K562 (cell line): ENCODE data around the gene ADORA3. TPM values are rescaled to one million over a fixed set of nuclear protein-coding genes. Genes with fewer than 3 reads are reported as not detected.

ENCODE experiments used
- CBX3 ChIP-seq, 2 experiments: IDR thresholded peaks; 1 replicate in 1 of 2; 2 replicates in 1 of 2; pipeline ENCODE4 v1.6.1; 2012; ENCODE audit warnings: inconsistent platforms in 2 of 2, low read length in 2 of 2, borderline replicate concordance in 1 of 2, control low read depth in 1 of 2
- CCAR2 ChIP-seq: fragments of 200-400 bp; formaldehyde crosslinking; IDR thresholded peaks from 2 replicates; pipeline ENCODE4 v1.6.1; 2017; ENCODE audit warnings: mild to moderate bottlenecking, low read depth, low read length
- CEBPG ChIP-seq, 3 experiments: fragments of 200-800 bp in 1 of 3; sonication (Bioruptor generic) in 1 of 3; sonication (generic) in 1 of 3; formaldehyde crosslinking in 1 of 3; IDR thresholded peaks in 2 of 3; conservative IDR thresholded peaks in 1 of 3; 2 replicates each; pipeline versions ENCODE4 v1.6.1 to v1.8.0; 2016 to 2022; ENCODE audit warnings: missing compliant biosample characterization in 2 of 3, missing genetic modification characterization in 2 of 3, mild to moderate bottlenecking in 1 of 3, missing genetic modification reagents in 1 of 3
- CHD4 ChIP-seq: fragments of 200-600 bp; sonication (generic); IDR thresholded peaks from 3 replicates; pipeline ENCODE4 v1.6.1; 2012; ENCODE audit warnings: low read depth, mild to moderate bottlenecking, mixed read lengths, low read length, inconsistent platforms; ENCODE audit not compliant: insufficient read depth, insufficient replicate concordance, poor library complexity, severe bottlenecking
- ILF3 ChIP-seq: fragments of 450-650 bp; IDR thresholded peaks from 2 replicates; pipeline ENCODE4 v1.6.1; 2018; ENCODE audit warnings: antibody characterized with exemption, mild to moderate bottlenecking, moderate library complexity, borderline replicate concordance
- JUN ChIP-seq, 2 experiments: sonication (generic) in 1 of 2; formaldehyde crosslinking in 1 of 2; IDR thresholded peaks; 2 replicates each; pipeline versions ENCODE4 v1.6.1 to v1.8.0; 2012 to 2022; ENCODE audit warnings: borderline replicate concordance in 2 of 2, mild to moderate bottlenecking in 2 of 2, improper control_type of control experiment in 1 of 2, low read depth in 1 of 2, low read length in 1 of 2, missing genetic modification reagents in 1 of 2
- MCM2 ChIP-seq: fragments of 450-650 bp; IDR thresholded peaks from 2 replicates; pipeline ENCODE4 v1.6.1; 2017; ENCODE audit warnings: low read depth, mild to moderate bottlenecking
- MED1 ChIP-seq: sonication (generic); formaldehyde crosslinking; IDR thresholded peaks from 2 replicates; pipeline ENCODE4 v1.8.1; 2023; ENCODE audit warnings: missing genetic modification reagents, borderline replicate concordance
- NCOA1 ChIP-seq: fragments of 450-650 bp; IDR thresholded peaks from 2 replicates; pipeline ENCODE4 v1.6.1; 2016; ENCODE audit warnings: low read depth
- NFYB ChIP-seq: IDR thresholded peaks from 2 replicates; pipeline ENCODE4 v1.6.1; 2011; ENCODE audit warnings: mild to moderate bottlenecking, moderate library complexity; ENCODE audit not compliant: insufficient read length; ENCODE audit errors: extremely low read depth
- PHF20 ChIP-seq: fragments of 450-650 bp; IDR thresholded peaks from 2 replicates; pipeline ENCODE4 v1.6.1; 2018; ENCODE audit not compliant: partially characterized antibody
- TEAD1 ChIP-seq, 2 experiments: fragments of 450-650 bp in 1 of 2; sonication (generic) in 1 of 2; formaldehyde crosslinking; IDR thresholded peaks; 2 replicates each; pipeline versions ENCODE4 v1.4.0 to v1.8.0; 2020 to 2022; ENCODE audit warnings: mild to moderate bottlenecking in 2 of 2, missing genetic modification reagents in 1 of 2
- TEAD2 ChIP-seq: fragments of 450-650 bp; IDR thresholded peaks from 2 replicates; pipeline ENCODE4 v1.6.1; 2016; ENCODE audit warnings: missing genetic modification characterization, control low read depth, missing compliant biosample characterization
- XRCC5 ChIP-seq: fragments of 200-400 bp; formaldehyde crosslinking; IDR thresholded peaks from 2 replicates; pipeline ENCODE4 v1.6.1; 2017; ENCODE audit warnings: low read depth, mild to moderate bottlenecking, low read length
- ZBTB1 ChIP-seq: sonication (generic); formaldehyde crosslinking; IDR thresholded peaks from 2 replicates; pipeline ENCODE4 v1.8.1; 2023; ENCODE audit warnings: missing genetic modification reagents, low read depth, mild to moderate bottlenecking, borderline replicate concordance
- ZC3H8 ChIP-seq: fragments of 450-650 bp; IDR thresholded peaks from 2 replicates; pipeline ENCODE4 v1.6.1; 2017
- ZNF717 ChIP-seq: fragments of 250-450 bp; sonication (Bioruptor Pico); IDR thresholded peaks from 2 replicates; pipeline ENCODE4 v1.5.0; 2021
- polyA plus RNA-seq, 8 experiments: library from polyadenylated mRNA; depleted of rRNA in 4 of 8; stranded (reverse) in 5 of 8; unstranded in 3 of 8; fragments of >200 nt; fragmentation: Nextera tagmentation in 2 of 8; fragmentation: Illumina TruSeq in 1 of 8; extraction: Ambion mirVana in 2 of 8; extraction: Trizol in 1 of 8; gene quantifications; 2 replicates each; pipeline versions ENCODE4 v1.2.1 to v1.2.3, GENCODE V29; 2011 to 2014; ENCODE audit warnings: inconsistent platforms in 1 of 8, missing spikeins in 1 of 8
- total RNA-seq, 7 experiments: library from RNA; depleted of rRNA in 6 of 7; stranded (reverse); fragments of >200 nt in 6 of 7; fragmentation: Illumina TruSeq in 2 of 7; extraction: Trizol in 2 of 7; gene quantifications; 2 replicates each; pipeline versions ENCODE4 v1.2.1 to v1.2.3, GENCODE V29; 2011 to 2021; ENCODE audit warnings: low replicate concordance in 1 of 7
- TF ChIP-seq, protein P1 (sequence below): IDR thresholded peaks from 2 replicates; pipeline ENCODE4 v1.6.1; 2011; ENCODE audit not compliant: insufficient read length; ENCODE audit errors: extremely low read depth
- TF ChIP-seq, protein P2 (sequence below): fragments of 450-650 bp; conservative IDR thresholded peaks from 2 replicates; pipeline ENCODE4 v1.6.1; 2016; ENCODE audit warnings: missing genetic modification characterization, low read depth, mild to moderate bottlenecking, missing compliant biosample characterization, moderate library complexity
- TF ChIP-seq, protein P3 (sequence below): IDR thresholded peaks from 3 replicates; pipeline ENCODE4 v1.6.1; 2011; ENCODE audit warnings: borderline replicate concordance, mild to moderate bottlenecking, moderate library complexity; ENCODE audit not compliant: insufficient read length; ENCODE audit errors: extremely low read depth
- TF ChIP-seq, protein P4 (sequence below), 3 experiments: IDR thresholded peaks in 2 of 3; conservative IDR thresholded peaks in 1 of 3; 2 replicates each; pipeline ENCODE4 v1.5.1; 2011 to 2012; ENCODE audit warnings: low read length in 3 of 3, mild to moderate bottlenecking in 3 of 3, control low read depth in 2 of 3, improper control_type of control experiment in 1 of 3, inconsistent platforms in 1 of 3, low read depth in 1 of 3, mixed read lengths in 1 of 3, moderate library complexity in 1 of 3; ENCODE audit not compliant: insufficient read depth in 2 of 3

The ADORA3 gene
- total and polyA plus RNA-seq, 9 of the 15 experiments (the other 6 are each of a cell fraction or from before 2014, with no cell fraction given), result 0.09 to 0.35 (median 0.16) TPM; not detected in 3

DNA sequence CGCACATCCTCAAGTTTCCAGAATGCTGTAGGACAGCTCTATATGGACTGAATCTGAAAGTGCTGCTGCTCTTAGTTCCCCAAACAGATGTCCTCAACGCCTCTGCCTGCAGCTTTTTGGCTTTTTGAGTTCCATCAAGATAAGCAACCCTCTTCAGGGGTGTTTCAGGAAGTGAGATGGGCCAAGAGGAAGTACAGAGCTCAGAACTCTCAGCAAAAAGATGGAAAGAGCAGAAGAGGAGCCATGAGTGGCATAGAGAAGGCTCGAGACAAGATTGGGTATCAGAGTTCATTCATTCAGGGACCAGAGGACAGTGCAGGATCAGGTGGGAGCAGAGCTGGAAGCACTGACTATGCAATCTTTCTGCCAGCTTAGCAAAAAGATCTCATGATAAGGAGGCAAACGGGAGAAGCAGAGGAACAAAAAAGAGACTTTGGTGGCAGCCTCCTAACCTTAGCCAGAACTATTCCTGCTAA lies at the start of gene ADORA3, which contains the start of gene TMIGD3 (continued):
- TF ChIP-seq ZNF717 (CRISPR knock-in tag) (no peak), TEAD1 (CRISPR knock-in tag; IDR thresholded peaks at IDR 0.05) (peak in 1 of 2 experiments; percentile 84; a peak in 2 of 4 replicates), MED1 (CRISPR knock-in tag) (no peak), ILF3 (no peak), CCAR2 (no peak), PHF20 (no peak), CHD4 (peak; percentile 61), XRCC5 (no peak), CBX3 (IDR thresholded peaks at IDR 0.05; ENCODE audit: borderline replicate concordance in 1 of 2, low read length in 2 of 2) (no peak), ZBTB1 (CRISPR knock-in tag) (no peak), JUN (IDR thresholded peaks at IDR 0.05; ENCODE audit: borderline replicate concordance, low read depth, low read length) (no peak), JUN (CRISPR knock-in tag; IDR thresholded peaks at IDR 0.05; ENCODE audit: borderline replicate concordance) (no peak), MCM2 (no peak), CEBPG (CRISPR knock-in tag; IDR thresholded peaks at IDR 0.05) (no peak), CEBPG (tag; conservative IDR thresholded peaks at IDR 0.05 in 1 of 2, IDR thresholded peaks at IDR 0.05 in 1 of 2) (peak; percentile 87 to 97), NFYB (no peak), NCOA1 (no peak), TEAD2 (tag) (no peak), ZC3H8 (no peak)
- TF ChIP-seq, protein P1, sequence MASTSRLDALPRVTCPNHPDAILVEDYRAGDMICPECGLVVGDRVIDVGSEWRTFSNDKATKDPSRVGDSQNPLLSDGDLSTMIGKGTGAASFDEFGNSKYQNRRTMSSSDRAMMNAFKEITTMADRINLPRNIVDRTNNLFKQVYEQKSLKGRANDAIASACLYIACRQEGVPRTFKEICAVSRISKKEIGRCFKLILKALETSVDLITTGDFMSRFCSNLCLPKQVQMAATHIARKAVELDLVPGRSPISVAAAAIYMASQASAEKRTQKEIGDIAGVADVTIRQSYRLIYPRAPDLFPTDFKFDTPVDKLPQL, result no peak
- TF ChIP-seq, protein P2, sequence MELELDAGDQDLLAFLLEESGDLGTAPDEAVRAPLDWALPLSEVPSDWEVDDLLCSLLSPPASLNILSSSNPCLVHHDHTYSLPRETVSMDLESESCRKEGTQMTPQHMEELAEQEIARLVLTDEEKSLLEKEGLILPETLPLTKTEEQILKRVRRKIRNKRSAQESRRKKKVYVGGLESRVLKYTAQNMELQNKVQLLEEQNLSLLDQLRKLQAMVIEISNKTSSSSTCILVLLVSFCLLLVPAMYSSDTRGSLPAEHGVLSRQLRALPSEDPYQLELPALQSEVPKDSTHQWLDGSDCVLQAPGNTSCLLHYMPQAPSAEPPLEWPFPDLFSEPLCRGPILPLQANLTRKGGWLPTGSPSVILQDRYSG, result peak; percentile 55; the same call in 1 of the 2 replicates
- TF ChIP-seq, protein P3, sequence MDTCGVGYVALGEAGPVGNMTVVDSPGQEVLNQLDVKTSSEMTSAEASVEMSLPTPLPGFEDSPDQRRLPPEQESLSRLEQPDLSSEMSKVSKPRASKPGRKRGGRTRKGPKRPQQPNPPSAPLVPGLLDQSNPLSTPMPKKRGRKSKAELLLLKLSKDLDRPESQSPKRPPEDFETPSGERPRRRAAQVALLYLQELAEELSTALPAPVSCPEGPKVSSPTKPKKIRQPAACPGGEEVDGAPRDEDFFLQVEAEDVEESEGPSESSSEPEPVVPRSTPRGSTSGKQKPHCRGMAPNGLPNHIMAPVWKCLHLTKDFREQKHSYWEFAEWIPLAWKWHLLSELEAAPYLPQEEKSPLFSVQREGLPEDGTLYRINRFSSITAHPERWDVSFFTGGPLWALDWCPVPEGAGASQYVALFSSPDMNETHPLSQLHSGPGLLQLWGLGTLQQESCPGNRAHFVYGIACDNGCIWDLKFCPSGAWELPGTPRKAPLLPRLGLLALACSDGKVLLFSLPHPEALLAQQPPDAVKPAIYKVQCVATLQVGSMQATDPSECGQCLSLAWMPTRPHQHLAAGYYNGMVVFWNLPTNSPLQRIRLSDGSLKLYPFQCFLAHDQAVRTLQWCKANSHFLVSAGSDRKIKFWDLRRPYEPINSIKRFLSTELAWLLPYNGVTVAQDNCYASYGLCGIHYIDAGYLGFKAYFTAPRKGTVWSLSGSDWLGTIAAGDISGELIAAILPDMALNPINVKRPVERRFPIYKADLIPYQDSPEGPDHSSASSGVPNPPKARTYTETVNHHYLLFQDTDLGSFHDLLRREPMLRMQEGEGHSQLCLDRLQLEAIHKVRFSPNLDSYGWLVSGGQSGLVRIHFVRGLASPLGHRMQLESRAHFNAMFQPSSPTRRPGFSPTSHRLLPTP, result no peak
- TF ChIP-seq, protein P4, sequence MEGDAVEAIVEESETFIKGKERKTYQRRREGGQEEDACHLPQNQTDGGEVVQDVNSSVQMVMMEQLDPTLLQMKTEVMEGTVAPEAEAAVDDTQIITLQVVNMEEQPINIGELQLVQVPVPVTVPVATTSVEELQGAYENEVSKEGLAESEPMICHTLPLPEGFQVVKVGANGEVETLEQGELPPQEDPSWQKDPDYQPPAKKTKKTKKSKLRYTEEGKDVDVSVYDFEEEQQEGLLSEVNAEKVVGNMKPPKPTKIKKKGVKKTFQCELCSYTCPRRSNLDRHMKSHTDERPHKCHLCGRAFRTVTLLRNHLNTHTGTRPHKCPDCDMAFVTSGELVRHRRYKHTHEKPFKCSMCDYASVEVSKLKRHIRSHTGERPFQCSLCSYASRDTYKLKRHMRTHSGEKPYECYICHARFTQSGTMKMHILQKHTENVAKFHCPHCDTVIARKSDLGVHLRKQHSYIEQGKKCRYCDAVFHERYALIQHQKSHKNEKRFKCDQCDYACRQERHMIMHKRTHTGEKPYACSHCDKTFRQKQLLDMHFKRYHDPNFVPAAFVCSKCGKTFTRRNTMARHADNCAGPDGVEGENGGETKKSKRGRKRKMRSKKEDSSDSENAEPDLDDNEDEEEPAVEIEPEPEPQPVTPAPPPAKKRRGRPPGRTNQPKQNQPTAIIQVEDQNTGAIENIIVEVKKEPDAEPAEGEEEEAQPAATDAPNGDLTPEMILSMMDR (IDR thresholded peaks at IDR 0.05 in 2 of 3, conservative IDR thresholded peaks at IDR 0.05 in 1 of 3; ENCODE audit: insufficient read depth in 2 of 3, low read depth in 1 of 3, low read length in 3 of 3), result no peak
